GM19438 (cell line): ENCODE measurements around the gene SEMA5B.

Experiments used
- ATAC-seq: cut with Tn5 transposase; IDR thresholded peaks from one replicate; pipeline ENCODE4 v1.9.1; 2021; ENCODE audit warnings: low read depth; ENCODE audit not compliant: unreplicated experiment

SEMA5B gene

GRCh38 chr3:123055352-123055751, 27.8 kb upstream of the SEMA5B start:
- ATAC-seq, result no peak

- no peak for ATAC-seq
Measured at GRCh38 chr3:123054931-123055330, 27.4 kb upstream of the SEMA5B start.

- no peak for ATAC-seq
Measured at GRCh38 chr3:123054109-123054778, 26.7 kb upstream of the SEMA5B start.

- ATAC-seq, result no peak
Measured at GRCh38 chr3:123053107-123053506, 25.5 kb upstream of the SEMA5B start.

- ATAC-seq, result no peak
Measured at GRCh38 chr3:123050666-123051065, 23.1 kb upstream of the SEMA5B start.

GRCh38 chr3:123048480-123049237, 21.1 kb upstream of the SEMA5B start:
- ATAC-seq, result no peak

- ATAC-seq, result no peak
Measured at GRCh38 chr3:123047062-123047319, 19.4 kb upstream of the SEMA5B start.

- ATAC-seq, result no peak
Measured at GRCh38 chr3:123046262-123047061, 18.9 kb upstream of the SEMA5B start.

GRCh38 chr3:123044981-123045763, 17.6 kb upstream of the SEMA5B start:
- ATAC-seq, result no peak

- ATAC-seq, result no peak
Measured at GRCh38 chr3:123042413-123042812, 14.8 kb upstream of the SEMA5B start.

GRCh38 chr3:123039178-123039577, 11.6 kb upstream of the SEMA5B start:
- no peak for ATAC-seq

- no peak for ATAC-seq
Measured at GRCh38 chr3:123038751-123039150, 11.2 kb upstream of the SEMA5B start.

GRCh38 chr3:123037015-123037375, 9.4 kb upstream of the SEMA5B start:
- ATAC-seq, result no peak

GRCh38 chr3:123036352-123037014, 8.9 kb upstream of the SEMA5B start:
- ATAC-seq, result no peak

- ATAC-seq, result no peak
Measured at GRCh38 chr3:123034996-123035395, 7.4 kb upstream of the SEMA5B start.

- ATAC-seq, result no peak
Measured at GRCh38 chr3:123034120-123034519, 6.6 kb upstream of the SEMA5B start.

GRCh38 chr3:123032057-123032456, 4.5 kb upstream of the SEMA5B start:
- ATAC-seq, result no peak

- ATAC-seq, result no peak
Measured at GRCh38 chr3:123031051-123031450, 3.5 kb upstream of the SEMA5B start.

- ATAC-seq, result no peak
Measured at GRCh38 chr3:123028233-123028828, 768 bp upstream of the SEMA5B start.
